K562 (cell line): ENCODE measurements around the gene HMGN2. TPM values are rescaled to one million over a fixed set of nuclear protein-coding genes. Genes with fewer than 3 reads are reported as not detected.
A peak's percentile ranks its signal among the peaks of the same experiment; 100 is the strongest.

Experiments used
- ARHGAP35 ChIP-seq: fragments of 450-650 bp; IDR thresholded peaks from 2 replicates; pipeline ENCODE4 v1.6.1; 2018; ENCODE audit not compliant: partially characterized antibody
- CBX5 ChIP-seq: IDR thresholded peaks from 2 replicates; pipeline ENCODE4 v1.6.1; 2014; ENCODE audit warnings: low read depth, borderline replicate concordance
- CCAR2 ChIP-seq: fragments of 200-400 bp; formaldehyde crosslinking; IDR thresholded peaks from 2 replicates; pipeline ENCODE4 v1.6.1; 2017; ENCODE audit warnings: mild to moderate bottlenecking, low read depth, low read length
- ETV6 ChIP-seq, 3 experiments: fragments of 150-350 bp in 1 of 3; sonication (generic) in 1 of 3; formaldehyde crosslinking in 1 of 3; IDR thresholded peaks; 2 replicates each; pipeline versions ENCODE4 v1.6.1 to v1.8.0; 2014 to 2022; ENCODE audit warnings: borderline replicate concordance in 2 of 3, low read depth in 2 of 3, antibody characterized with exemption in 1 of 3, low read length in 1 of 3, mild to moderate bottlenecking in 1 of 3, missing genetic modification reagents in 1 of 3
- FOXP1 ChIP-seq: sonication (generic); formaldehyde crosslinking; IDR thresholded peaks from 2 replicates; pipeline ENCODE4 v1.8.0; 2022; ENCODE audit warnings: mild to moderate bottlenecking, missing genetic modification reagents
- ILK ChIP-seq: fragments of 450-650 bp; IDR thresholded peaks from 2 replicates; pipeline ENCODE4 v1.6.1; 2016; ENCODE audit warnings: missing genetic modification characterization, low read depth, mild to moderate bottlenecking, missing compliant biosample characterization, moderate library complexity, borderline replicate concordance
- MEIS2 ChIP-seq: fragments of 450-650 bp; IDR thresholded peaks from 2 replicates; pipeline ENCODE4 v1.6.1; 2014; ENCODE audit warnings: mild to moderate bottlenecking; ENCODE audit not compliant: partially characterized antibody
- MTA2 ChIP-seq: fragments of 450-650 bp; IDR thresholded peaks from 2 replicates; pipeline ENCODE4 v1.6.1; 2016; ENCODE audit warnings: low read depth
- PML ChIP-seq: IDR thresholded peaks from 2 replicates; pipeline ENCODE4 v1.6.1; 2012; ENCODE audit warnings: low read length, inconsistent platforms
- POU5F1 ChIP-seq: fragments of 150-350 bp; IDR thresholded peaks from 2 replicates; pipeline ENCODE4 v1.6.1; 2014; ENCODE audit warnings: borderline replicate concordance, low read length, low read depth, mild to moderate bottlenecking; ENCODE audit not compliant: partially characterized antibody
- PPARD ChIP-seq: fragments of 250-450 bp; sonication (Bioruptor Pico); IDR thresholded peaks from 2 replicates; pipeline ENCODE4 v1.8.0; 2022; ENCODE audit warnings: inconsistent platforms, mild to moderate bottlenecking, moderate library complexity
- PRMT5 ChIP-seq: sonication (generic); formaldehyde crosslinking; IDR thresholded peaks from 2 replicates; pipeline ENCODE4 v1.5.0; 2020; ENCODE audit warnings: missing genetic modification reagents
- PRPF4 ChIP-seq: fragments of 200-400 bp; formaldehyde crosslinking; IDR thresholded peaks from one replicate; pipeline ENCODE4 v1.6.1; 2017; ENCODE audit warnings: low read length, low read depth, mild to moderate bottlenecking; ENCODE audit not compliant: insufficient read depth, poor library complexity, severe bottlenecking
- RAD51 ChIP-seq: fragments of 450-650 bp; IDR thresholded peaks from 2 replicates; pipeline ENCODE4 v1.7.1; 2016; ENCODE audit warnings: low read depth, mild to moderate bottlenecking, borderline replicate concordance
- RBM17 ChIP-seq: fragments of 200-400 bp; formaldehyde crosslinking; IDR thresholded peaks from 2 replicates; pipeline ENCODE4 v1.6.1; 2017; ENCODE audit warnings: low read depth, mild to moderate bottlenecking, low read length, borderline replicate concordance
- RHOXF2B ChIP-seq: fragments of 250-450 bp; sonication (Bioruptor Pico); conservative IDR thresholded peaks from 2 replicates; pipeline ENCODE4 v1.5.1; 2021
- SUPT5H ChIP-seq: fragments of 450-650 bp; IDR thresholded peaks from 2 replicates; pipeline ENCODE4 v1.6.1; 2016
- TARDBP ChIP-seq: fragments of 450-650 bp; IDR thresholded peaks from 2 replicates; pipeline ENCODE4 v1.6.1; 2016
- TOE1 ChIP-seq, 2 experiments: fragments of 450-650 bp in 1 of 2; sonication (generic) in 1 of 2; formaldehyde crosslinking in 1 of 2; IDR thresholded peaks; 2 replicates each; pipeline versions ENCODE4 v1.7.1 to v1.8.0; 2016 to 2022; ENCODE audit warnings: borderline replicate concordance in 2 of 2, mild to moderate bottlenecking in 2 of 2, antibody characterized with exemption in 1 of 2, inconsistent platforms in 1 of 2, low read depth in 1 of 2, missing genetic modification reagents in 1 of 2, moderate library complexity in 1 of 2
- U2AF2 ChIP-seq: fragments of 200-400 bp; formaldehyde crosslinking; optimal IDR thresholded peaks from 2 replicates; pipeline ENCODE3; 2017; ENCODE audit warnings: low read depth, mild to moderate bottlenecking, low read length
- ZC3H11A ChIP-seq: IDR thresholded peaks from 2 replicates; pipeline ENCODE4 v1.6.1; 2012; ENCODE audit warnings: low read depth, low read length, improper control_type of control experiment
- ZNF3 ChIP-seq: fragments of 250-450 bp; sonication (Bioruptor Pico); IDR thresholded peaks from 2 replicates; pipeline ENCODE4 v1.5.0; 2021; ENCODE audit warnings: mild to moderate bottlenecking, moderate library complexity
- ZNF398 ChIP-seq: fragments of 250-450 bp; sonication (Bioruptor Pico); IDR thresholded peaks from 2 replicates; pipeline ENCODE4 v1.8.0; 2021; ENCODE audit warnings: moderate library complexity, mild to moderate bottlenecking, inconsistent platforms
- ZNF431 ChIP-seq: sonication (generic); formaldehyde crosslinking; IDR thresholded peaks from 2 replicates; pipeline ENCODE4 v1.8.0; 2022; ENCODE audit warnings: mild to moderate bottlenecking, missing genetic modification reagents
- ZNF766 ChIP-seq: fragments of 200-800 bp; sonication (Bioruptor generic); conservative IDR thresholded peaks from 2 replicates; pipeline ENCODE4 v1.6.1; 2016; ENCODE audit warnings: missing genetic modification characterization, missing compliant biosample characterization
- ZNF77 ChIP-seq: fragments of 250-450 bp; sonication (Bioruptor Pico); IDR thresholded peaks from 2 replicates; pipeline ENCODE4 v1.5.0; 2020
- polyA plus RNA-seq, 8 experiments: library from polyadenylated mRNA; depleted of rRNA in 4 of 8; stranded (reverse) in 5 of 8; unstranded in 3 of 8; fragments of >200 nt; fragmentation: Nextera tagmentation in 2 of 8; fragmentation: Illumina TruSeq in 1 of 8; extraction: Ambion mirVana in 2 of 8; extraction: Trizol in 1 of 8; gene quantifications; 2 replicates each; pipeline versions ENCODE4 v1.2.1 to v1.2.3, GENCODE V29; 2011 to 2014; ENCODE audit warnings: inconsistent platforms in 1 of 8, missing spikeins in 1 of 8
- total RNA-seq, 7 experiments: library from RNA; depleted of rRNA in 6 of 7; stranded (reverse); fragments of >200 nt in 6 of 7; fragmentation: Illumina TruSeq in 2 of 7; extraction: Trizol in 2 of 7; gene quantifications; 2 replicates each; pipeline versions ENCODE4 v1.2.1 to v1.2.3, GENCODE V29; 2011 to 2021; ENCODE audit warnings: low replicate concordance in 1 of 7

HMGN2 gene
- total and polyA plus RNA-seq, 9 of the 15 experiments (the other 6 are each of a cell fraction or from before 2014, with no cell fraction given) = 370 to 1,354 (median 965) TPM

- no peak for TF ChIP-seq ZNF398 (CRISPR knock-in tag)
- peak; percentile 67; the same call in 1 of the 2 replicates for TF ChIP-seq RHOXF2B (CRISPR knock-in tag)
- no peak for TF ChIP-seq ZNF3 (CRISPR knock-in tag)
- TF ChIP-seq PRMT5 = no peak
- peak; percentile 4; the same call in 1 of the 2 replicates for TF ChIP-seq MTA2
- no peak for TF ChIP-seq ILK (tag)
- TF ChIP-seq TARDBP = peak; percentile 96; the same call in 1 of the 2 replicates
- no peak for TF ChIP-seq ARHGAP35
- peak; percentile 87 for TF ChIP-seq POU5F1
- peak; percentile 96 for TF ChIP-seq FOXP1
- no peak for TF ChIP-seq ZC3H11A
- TF ChIP-seq PPARD (CRISPR knock-in tag) = no peak
- TF ChIP-seq SUPT5H = peak; percentile 98
- TF ChIP-seq ZNF766 (CRISPR knock-in tag) = 0 out of 2 replicates have a peak, but pooled peaks have one; percentile 57
- TF ChIP-seq ZNF431 (CRISPR knock-in tag) = peak; percentile 87
- TF ChIP-seq RBM17 = no peak
- no peak for TF ChIP-seq U2AF2
- no peak for TF ChIP-seq ZNF77 (CRISPR knock-in tag)
- peak; percentile 95 for TF ChIP-seq MEIS2
- TF ChIP-seq ETV6 (IDR thresholded peaks at IDR 0.05; ENCODE audit: borderline replicate concordance in 1 of 2, low read depth in 2 of 2, low read length in 1 of 2) = no peak
- TF ChIP-seq ETV6 (CRISPR knock-in tag; IDR thresholded peaks at IDR 0.05; ENCODE audit: borderline replicate concordance) = peak; percentile 35; the same call in 1 of the 2 replicates
- TF ChIP-seq CBX5 = no peak
- TF ChIP-seq PML = peak; percentile 80; the same call in 1 of the 2 replicates
- TF ChIP-seq PRPF4 = no peak
- TF ChIP-seq RAD51 = peak; percentile 99
- TF ChIP-seq CCAR2 = no peak
- TF ChIP-seq TOE1 (IDR thresholded peaks at IDR 0.05; ENCODE audit: borderline replicate concordance) = peak; percentile 99
- TF ChIP-seq TOE1 (CRISPR knock-in tag; IDR thresholded peaks at IDR 0.05; ENCODE audit: borderline replicate concordance, low read depth) = 0 out of 2 replicates have a peak, but pooled peaks have one; percentile 5
These were observed 40.1 kb upstream of the HMGN2 start, which contains the start of gene DHDDS (continued) for GRCh38 chr1:26431979-26432695.
